Posterior vena cava (tissue), 2 donors: Measurements from ENCODE around the gene GSTM3. TPM values are rescaled to one million over a fixed set of nuclear protein-coding genes. Genes with fewer than 3 reads are reported as not detected.
"Not testable (repeated sequence)": the region's sequence is repeated elsewhere in the genome, so short reads cannot be mapped to it uniquely, and the experiment has no call there.

Experiments
- DNase-seq: peaks from one replicate; pipeline ENCODE4 v3.0.0-alpha.2; 2020; ENCODE audit warnings: low spot score
- intact Hi-C, 2 donors: fragments of 100-400 bp; cut with DNase I; formaldehyde crosslinking; loops; one replicate each; pipeline versions ENCODE4 v1.14.1 to v1.14.2; 2022 to 2023
- total RNA-seq, 2 donors: library from RNA; stranded (reverse); fragmentation: NEBNext Ultra II Directional; extraction: Animal tissue kit (Norgen Biotek cat#: 25700); gene quantifications; one replicate each; pipeline ENCODE4 v1.2.1, GENCODE V29; 2021
- donor health status: DM: yes; HTN: yes; CAD: no.
- donor health status: DM: yes; HTN: yes; CAD: no.

Gene GSTM3
- total RNA-seq, 2 donors from 2014 or later = 35.1 to 52.2 TPM

GRCh38 chr1:109777980-109778625 lies 37.3 kb upstream of the GSTM3 start:
- intact Hi-C loops = loop anchor here in 1 of 2 donors (2.0 to 10.0 kb wide), 2 partner anchors 207 to 233 kb away; partner anchors contain the start of genes AHCYL1 and GNAI3
- DNase-seq = peak; percentile 69

- DNase-seq = peak; percentile 50
- intact Hi-C loops = loop anchor here in 1 of 2 donors (2.0 to 10.0 kb wide), 2 partner anchors 207 to 233 kb away; partner anchors contain the start of genes AHCYL1 and GNAI3
Measured at GRCh38 chr1:109777436-109777835, 36.6 kb upstream of the GSTM3 start.

DNA sequence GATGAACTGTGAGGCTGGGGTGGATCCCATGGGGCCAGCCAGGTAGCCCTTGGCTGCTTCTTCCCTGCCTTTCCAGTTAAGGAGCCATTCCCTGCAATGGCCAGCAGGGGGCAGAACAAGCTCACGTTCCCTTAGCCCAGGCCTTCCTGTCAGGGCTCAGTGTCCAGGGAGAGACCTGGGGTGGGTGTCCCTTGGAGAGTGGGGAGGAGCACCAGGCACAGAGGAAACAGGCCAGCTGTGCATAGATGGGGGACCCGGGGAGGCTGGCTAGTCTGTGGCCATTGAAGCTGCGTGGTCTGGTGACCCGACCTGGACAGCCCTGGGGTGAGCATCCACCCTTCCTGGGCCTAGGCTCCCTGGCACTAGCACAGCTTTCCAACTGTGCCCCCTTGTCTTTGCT lies 36.1 kb upstream of the GSTM3 start:
- intact Hi-C loops = loop anchor here in 1 of 2 donors (2.0 to 10.0 kb wide), 2 partner anchors 208 to 232 kb away; partner anchors contain the start of genes AHCYL1 and GNAI3
- DNase-seq = peak; percentile 94

- intact Hi-C loops = loop anchor here in 1 of 2 donors (2.0 to 10.0 kb wide), 2 partner anchors 208 to 232 kb away; partner anchors contain the start of genes AHCYL1 and GNAI3
- DNase-seq = peak; percentile 57
Measured at GRCh38 chr1:109776206-109776835, 35.5 kb upstream of the GSTM3 start.

DNA sequence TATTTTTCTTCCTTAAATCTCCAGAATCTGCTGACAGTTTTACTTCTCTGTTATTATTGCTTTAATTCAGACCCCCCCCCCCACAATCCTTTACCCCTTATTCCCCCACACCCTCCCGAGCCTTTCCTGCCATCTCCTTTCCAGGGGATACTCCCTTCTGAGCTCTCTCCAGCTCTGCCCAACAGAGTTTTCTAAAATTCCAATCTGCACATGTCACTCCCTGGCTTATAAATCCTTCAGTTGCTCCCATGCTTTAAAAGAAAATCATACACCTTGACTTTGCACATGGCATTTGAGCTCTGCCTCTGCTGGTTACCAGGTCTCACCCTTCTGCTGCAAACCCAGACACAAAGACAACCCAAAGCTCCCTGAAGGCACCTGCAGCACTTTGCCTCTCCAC lies 34.6 kb upstream of the GSTM3 start:
- intact Hi-C loops = loop anchor here (2.0 to 10.0 kb wide), 3 partner anchors 135 to 231 kb away; partner anchors contain the start of gene GNAI3 (in 1 of the 2)
- DNase-seq = no peak

DNA sequence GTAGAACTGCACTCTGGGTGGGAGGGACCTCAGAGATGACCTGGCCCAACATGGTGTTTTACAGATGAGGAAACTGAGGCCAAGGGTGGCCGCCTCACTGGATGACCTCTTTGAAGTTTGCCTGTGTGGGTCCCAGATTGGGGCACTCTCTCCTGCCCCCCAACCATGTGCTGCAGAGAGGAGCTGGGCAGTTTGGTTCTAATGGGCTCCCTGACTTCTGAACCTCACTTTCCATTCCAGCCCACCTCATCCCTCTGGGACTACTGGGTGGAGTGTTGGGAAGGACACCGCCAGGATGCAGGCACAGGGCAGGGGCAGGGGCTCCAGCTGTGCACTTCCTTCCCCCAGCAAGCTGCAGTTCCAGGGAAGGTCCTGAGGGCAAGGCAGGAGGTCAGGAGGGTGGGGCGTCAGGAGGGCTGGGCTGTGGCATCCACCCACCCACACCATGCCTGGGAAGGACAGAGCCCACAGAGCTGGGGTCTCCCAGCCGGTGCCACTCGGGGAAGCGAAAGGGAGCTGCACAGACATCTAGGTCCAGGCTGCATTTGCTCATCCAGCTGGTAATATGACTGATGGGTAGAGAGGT lies 33.2 kb upstream of the GSTM3 start:
- DNase-seq = peak; percentile 77
- intact Hi-C loops = loop anchor here (2.0 to 10.0 kb wide), 4 partner anchors 133 to 229 kb away; partner anchors contain the start of gene GNAI3 (in 1 of the 2)

DNA sequence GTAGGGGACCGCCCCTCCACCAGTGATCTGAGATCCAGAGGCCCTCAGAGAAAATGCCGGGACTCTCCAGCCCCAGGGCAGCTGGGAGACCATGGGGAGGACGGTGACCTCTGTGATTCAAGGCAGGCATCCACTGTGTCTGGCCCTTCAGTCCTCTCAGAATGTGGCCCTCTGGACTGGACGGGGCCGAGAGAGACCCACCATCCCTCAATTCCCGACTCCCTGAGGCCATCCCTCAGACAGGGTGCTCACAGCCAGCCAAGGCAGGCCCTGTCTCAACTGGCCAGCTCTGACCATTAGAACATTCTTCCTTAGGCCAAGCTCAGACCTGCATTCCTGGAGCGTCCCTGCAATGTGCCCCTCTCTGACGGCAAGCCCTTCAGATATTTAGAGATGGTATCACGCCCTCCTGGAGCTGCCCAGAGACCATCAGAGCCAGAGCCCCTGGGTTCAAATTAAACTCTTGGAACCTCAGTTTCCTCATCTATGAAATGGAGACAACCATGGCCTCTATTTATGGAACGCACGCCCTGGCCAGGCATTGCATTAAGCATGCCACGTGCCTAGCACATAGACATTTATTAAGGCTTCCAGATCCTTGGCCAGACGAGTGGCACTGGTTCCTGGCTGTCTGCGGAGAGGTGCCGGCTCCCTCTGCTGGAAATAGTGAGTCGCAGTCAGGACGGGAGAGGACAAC lies 32.5 kb upstream of the GSTM3 start:
- DNase-seq = peak; percentile 92
- intact Hi-C loops = loop anchor here (5.0 to 10.0 kb wide), 2 partner anchors 136 to 229 kb away; partner anchors contain the start of gene GNAI3 (in 1 of the 2)

GRCh38 chr1:109772658-109773202 lies 31.9 kb upstream of the GSTM3 start:
- intact Hi-C loops = loop anchor here (5.0 to 10.0 kb wide), 2 partner anchors 135 to 228 kb away; partner anchors contain the start of gene GNAI3 (in 1 of the 2)
- peak; percentile 58 for DNase-seq

DNA sequence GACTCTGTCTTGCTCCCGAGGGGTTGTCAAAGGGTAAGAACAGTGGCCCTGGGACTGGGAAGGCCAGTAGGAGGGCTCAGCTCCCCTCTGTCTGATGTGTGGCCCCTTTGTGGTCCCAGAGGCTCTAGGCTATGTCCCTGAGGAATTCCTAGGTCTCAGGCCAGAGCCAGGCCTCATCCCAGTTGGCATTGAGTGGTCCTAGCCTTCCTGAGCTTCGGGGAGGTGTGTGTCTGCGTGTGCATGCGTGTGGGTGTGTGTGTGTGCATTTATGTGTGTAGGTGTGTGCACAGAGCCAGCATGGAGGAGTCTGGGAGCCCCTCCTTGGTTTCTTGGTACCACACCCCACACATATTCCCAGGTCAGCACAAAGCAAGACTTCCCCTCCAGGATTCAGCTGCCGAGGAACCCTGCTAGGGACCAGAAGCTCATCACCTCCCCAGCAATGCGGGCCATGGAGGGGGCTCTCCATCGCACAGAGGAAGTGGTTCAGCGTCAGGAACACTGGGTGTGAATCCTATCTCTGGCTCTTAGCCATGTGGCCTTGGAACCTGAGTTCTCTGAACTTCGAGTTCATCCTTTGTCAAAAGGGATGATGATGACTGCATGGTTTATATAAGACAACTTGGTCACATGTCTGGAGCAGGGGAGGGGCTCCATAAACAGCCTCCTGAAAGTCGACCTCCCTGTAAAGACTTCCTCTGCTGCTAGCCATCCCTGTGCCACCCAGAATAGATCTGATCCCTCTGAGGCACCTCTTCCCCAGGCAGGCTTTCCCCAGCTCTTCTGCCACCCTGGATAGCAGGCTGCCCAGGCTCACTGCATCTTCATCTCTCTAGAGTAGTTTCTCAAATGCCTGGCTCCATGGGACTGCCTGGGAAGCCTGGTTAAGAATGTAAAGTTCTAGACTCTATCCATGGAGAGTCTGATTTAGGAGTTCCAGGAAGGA lies 31.1 kb upstream of the GSTM3 start:
- peak; percentile 58 for DNase-seq
- intact Hi-C loops = loop anchor here (5.0 to 10.0 kb wide), 2 partner anchors 135 to 227 kb away; partner anchors contain the start of gene GNAI3 (in 1 of the 2)

DNA sequence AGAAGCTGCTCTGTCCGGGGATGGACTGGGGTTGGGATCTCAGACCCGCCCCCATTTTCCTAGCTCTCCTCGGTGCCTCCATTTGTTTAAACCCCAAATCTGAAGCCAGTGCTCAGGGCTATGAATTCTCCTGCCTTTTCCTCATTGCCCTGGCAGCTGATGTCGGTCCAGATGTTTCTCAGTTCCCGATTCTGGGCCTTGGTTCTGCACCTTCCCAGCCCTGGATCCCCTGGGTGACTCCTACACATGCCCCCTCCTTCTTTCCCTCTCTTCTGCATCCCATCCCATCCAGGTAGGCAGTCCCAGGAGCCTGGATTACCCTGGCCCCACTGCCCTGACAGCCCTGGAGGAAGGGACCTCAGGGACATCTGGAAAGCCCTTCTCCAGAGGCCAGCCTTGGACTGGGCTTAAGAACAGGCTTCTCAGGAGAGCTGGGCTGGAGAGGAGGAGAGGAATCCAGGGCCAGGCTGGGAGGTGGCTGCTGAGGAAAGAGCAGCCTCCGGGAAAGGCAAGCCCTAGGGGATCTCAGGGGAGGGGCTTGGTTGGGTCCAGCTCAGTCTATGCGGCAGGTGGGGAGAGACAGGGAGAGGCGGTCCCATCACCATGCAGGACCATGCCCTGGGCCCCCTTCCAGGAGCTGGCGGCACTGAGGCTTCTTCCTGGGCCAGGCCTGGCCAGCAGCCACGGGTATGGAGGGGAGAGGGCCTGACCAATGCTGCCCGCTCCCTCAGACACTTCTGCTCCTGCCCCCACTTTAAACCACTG lies 29.7 kb upstream of the GSTM3 start:
- DNase-seq = peak; percentile 76
- intact Hi-C loops = loop anchor here (5.0 to 10.0 kb wide), 2 partner anchors 133 to 226 kb away; partner anchors contain the start of gene GNAI3 (in 1 of the 2)

DNA sequence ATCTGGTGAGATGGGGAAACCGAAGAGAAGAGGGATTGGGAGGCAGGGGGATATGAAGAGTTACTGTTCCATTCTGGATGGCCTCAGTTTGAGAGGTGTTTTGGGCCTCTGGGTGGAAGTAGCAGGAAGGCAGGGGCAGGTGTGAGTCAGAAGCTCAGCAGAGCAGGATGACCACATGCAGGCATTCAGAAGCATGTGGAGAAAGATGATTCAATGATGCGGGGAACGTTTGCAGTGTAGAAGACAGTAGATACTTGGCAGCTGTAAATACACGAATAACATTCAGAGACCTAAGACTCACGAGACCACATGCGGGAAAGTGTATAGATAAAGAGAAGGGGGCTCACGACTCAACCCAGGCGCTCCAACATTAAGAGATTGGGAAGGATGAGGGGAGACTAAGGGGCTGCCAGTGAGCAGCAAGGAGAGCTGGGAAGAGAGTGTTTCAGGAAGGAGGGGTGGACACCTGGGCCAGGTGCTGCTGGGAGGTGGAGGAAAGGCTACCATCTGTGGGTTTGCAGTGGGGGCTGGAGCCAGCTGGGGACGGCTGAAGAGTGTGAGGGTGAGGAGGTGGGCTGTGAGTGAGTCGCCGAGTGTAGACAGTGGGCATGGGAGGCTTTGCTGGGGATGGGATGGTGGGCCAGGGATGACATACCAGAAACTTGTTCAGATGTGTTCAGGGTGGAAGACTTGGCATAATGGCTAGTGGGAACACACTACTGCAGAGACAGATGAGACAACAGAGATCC lies 28.7 kb upstream of the GSTM3 start:
- DNase-seq = no peak
- intact Hi-C loops = loop anchor here (5.0 to 10.0 kb wide), 3 partner anchors 55 to 225 kb away; partner anchors contain the start of genes GNAI3 (in 1 of the 2) and GSTM5 (in 1 of the 2)

- intact Hi-C loops = loop anchor here in 1 of 2 donors (10.0 kb wide), 1 partner anchor 54 kb away; the partner anchor contains the start of gene GSTM5
Measured at GRCh38 chr1:109768820-109769219, 28.0 kb upstream of the GSTM3 start.

DNA sequence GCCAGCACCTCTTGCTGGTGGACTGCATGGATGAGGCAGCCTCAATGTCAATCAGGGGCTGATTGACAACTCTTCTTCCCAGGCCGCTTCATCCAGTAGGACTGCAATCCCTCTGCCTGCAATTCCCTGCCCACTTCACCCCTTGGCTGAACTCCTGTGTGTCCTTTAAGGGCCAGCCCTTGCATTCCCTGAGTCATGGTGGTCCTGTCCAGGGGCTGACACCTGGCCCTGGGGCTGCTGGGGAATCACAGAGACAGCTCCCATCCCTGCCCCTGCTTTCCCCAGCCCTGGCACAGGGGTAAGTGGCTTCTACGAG lies 27.5 kb upstream of the GSTM3 start:
- peak; percentile 59 for DNase-seq
- intact Hi-C loops = loop anchor here in 1 of 2 donors (10.0 kb wide), 1 partner anchor 53 kb away; the partner anchor contains the start of gene GSTM5

More at GRCh38 chr1:109768820-109769219, 28.0 kb upstream of the GSTM3 start:
- DNase-seq = peak; percentile 59

DNA sequence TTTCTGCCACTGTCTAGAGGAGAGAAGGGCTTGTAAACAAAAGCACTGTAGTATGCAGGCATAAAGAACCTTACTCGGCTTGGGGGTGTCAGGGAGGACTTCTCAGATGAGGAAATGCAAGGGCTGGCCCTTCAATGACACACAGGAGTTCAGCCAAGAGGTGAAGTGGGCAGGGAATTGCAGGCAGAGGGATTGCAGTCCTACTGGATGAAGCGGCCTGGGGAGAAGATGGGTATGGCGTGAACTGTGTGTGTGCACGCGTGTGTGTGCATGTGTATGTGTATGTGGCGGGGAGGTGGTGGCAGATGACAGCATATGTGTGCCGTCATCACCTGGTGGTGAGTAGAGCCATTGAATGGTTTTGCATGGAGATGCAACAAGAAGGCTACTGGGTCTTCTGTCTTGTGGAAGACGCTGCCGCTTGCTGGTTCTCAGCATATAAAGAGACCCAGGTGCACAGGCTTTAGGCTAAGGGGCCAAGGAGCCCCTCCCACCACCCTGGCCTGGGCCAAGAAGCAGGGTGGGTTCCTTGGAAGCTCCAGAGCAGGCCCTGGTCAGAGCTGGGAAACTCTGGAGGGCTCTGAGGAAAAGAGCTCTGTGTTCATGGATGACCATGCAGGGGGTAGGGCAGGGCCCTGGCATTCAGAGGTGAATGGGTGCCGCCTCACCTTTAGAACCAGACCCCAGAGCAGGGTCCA lies 26.9 kb upstream of the GSTM3 start:
- intact Hi-C loops = loop anchor here in 1 of 2 donors (10.0 kb wide), 1 partner anchor 53 kb away; the partner anchor contains the start of gene GSTM5

GRCh38 chr1:109766991-109767636 lies 26.3 kb upstream of the GSTM3 start:
- DNase-seq = not testable (repeated sequence)
- intact Hi-C loops = loop anchor here in 1 of 2 donors (10.0 kb wide), 1 partner anchor 52 kb away; the partner anchor contains the start of gene GSTM5

More for the DNA sequence above, 26.9 kb upstream of the GSTM3 start:
- DNase-seq = peak; percentile 43
